ENCODE data around the gene RNF215.

RNF215 gene

DNA sequence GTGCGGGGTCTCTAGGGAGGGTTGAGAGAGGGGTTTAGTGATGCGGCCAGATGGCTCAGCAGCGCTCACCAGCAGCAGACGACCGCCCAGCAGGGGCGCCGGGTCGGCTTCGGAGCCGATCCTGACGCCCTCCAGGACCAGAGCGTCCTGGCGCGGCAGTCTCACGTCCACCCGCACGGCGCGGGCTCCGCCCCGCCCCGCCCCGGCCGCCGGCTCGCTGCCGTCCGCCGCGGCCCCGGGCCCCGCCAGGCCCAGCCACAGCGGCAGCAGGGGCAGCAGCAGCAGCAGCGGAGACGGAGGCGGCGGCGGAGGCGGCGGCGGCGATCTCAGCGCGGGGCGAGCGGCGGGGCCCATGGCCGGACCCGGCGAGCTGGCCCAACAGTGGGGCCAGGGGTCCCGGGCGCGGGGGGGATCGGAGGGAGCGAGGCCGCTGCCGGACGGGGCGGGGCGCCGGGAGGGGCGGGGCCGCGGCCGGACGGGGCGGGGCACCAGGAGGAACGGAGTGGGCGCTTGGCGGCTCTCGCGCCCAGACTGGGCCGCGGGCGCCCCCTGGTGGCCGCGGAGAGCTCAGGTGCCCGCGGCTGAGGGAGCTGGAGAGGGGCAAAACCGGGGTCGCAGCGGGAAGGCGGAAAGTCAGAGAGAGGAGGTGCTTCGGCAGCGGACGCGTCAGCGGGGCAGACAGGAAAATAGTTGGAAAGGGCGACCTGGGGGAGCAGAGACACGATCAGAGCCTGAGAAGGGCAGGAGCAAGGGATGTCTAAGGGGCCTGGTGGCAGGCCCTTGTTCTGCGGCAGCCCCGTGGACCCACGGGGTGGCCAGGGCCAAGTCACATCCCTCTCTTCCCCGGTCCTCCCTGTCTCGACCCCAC, at the start of gene RNF215:
Gene RNF215 (minus strand): TSS at position 452 of the 868 bp plus-strand sequence. CDS start 98 bp downstream, at position 354.
- Histone ChIP-seq H3K36me3 (ENCODE audit: insufficient read depth, low read length) (no peaks in the 10 kb centered on the region), H3K9ac (ENCODE audit: low read depth, low read length) (peak within 1 kb of the TSS; percentile 57), H3K9me3 (ENCODE audit: control insufficient read depth, insufficient read depth, low read length) (peaks cover 4% of the 10 kb centered on the region; the same call in 1 of the 2 replicates), H3K4me1 (ENCODE audit: insufficient read depth, low read length) (peaks cover 3% of the 10 kb centered on the region; the same call in 1 of the 2 replicates)

DNA sequence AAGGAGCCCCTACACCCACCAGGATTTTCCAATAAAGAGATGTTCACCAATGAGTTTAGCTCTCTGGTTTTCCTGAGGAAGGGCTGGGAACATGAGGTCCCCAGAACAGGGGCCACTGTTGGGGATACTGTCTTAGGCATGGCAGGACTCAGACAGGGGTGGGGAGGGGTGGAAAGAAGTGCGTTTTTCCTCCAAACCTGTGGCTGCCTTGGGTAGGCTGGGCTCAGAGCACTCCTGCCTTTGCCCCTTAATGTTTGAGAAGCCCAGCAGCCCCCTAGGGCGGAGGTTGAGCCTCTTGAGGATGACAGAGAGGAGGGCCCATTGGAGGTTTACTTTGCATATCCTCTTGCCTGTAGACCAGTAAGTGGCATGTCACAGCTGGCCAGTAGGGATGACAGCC, 49.0 kb upstream of the RNF215 start:
- no peaks in the 10 kb centered on the region for H3K36me3 ChIP-seq (ENCODE audit: insufficient read depth, low read length)
- H3K9ac ChIP-seq (ENCODE audit: low read depth, low read length) = no peak overlapping the region
- no peaks in the 10 kb centered on the region for H3K9me3 ChIP-seq (ENCODE audit: control insufficient read depth, insufficient read depth, low read length)
- H3K4me1 ChIP-seq (ENCODE audit: insufficient read depth, low read length) = peaks cover 3% of the 10 kb centered on the region; the same call in 1 of the 2 replicates

DNA sequence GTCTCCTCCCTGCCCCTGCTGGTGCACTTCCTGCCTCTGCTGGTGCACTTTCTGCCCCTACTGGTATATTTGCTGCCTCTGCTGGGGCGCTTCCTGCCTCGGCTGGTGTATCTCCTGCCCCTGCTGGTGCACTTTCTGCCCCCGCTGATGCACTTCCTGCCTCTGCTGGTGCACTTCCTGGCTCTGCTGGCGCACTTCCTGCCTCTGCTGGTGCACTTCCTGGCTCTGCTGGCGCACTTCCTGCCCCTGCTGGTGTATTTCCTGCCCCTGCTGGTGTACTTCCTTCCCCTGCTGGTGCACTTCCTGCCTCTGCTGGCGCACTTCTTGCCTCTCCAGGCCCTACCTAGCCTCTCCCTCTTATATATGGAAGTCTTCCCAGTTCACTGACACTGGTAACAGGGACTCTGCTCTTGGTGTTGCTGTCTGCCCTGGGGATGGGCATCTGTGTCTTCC, 48.5 kb upstream of the RNF215 start:
- H3K9ac ChIP-seq (ENCODE audit: low read depth, low read length) = no peak overlapping the region

DNA sequence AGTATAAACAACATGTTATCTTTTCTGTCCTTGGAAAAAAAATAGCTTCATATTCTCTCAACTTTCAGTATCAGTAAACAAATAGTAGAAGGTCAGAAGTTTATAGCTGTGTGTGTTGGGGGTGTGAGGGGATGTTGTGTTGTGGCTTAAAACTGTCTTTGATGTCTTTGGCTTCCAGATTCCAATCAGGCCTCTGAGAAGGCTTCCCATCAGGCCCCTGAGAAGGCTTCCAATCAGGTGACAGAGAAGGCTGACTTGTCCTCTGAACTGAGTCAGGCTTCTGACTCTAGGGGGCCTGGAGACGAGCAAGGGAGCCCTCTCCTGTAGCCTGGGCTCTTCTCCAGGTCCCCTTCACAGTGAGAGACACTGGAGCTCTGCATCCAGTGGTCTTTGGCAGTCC, 47.6 kb upstream of the RNF215 start:
- Histone ChIP-seq H3K9me3 (ENCODE audit: control insufficient read depth, insufficient read depth, low read length) (no peaks in the 10 kb centered on the region), H3K36me3 (ENCODE audit: insufficient read depth, low read length) (no peaks in the 10 kb centered on the region), H3K4me1 (ENCODE audit: insufficient read depth, low read length) (peaks cover 3% of the 10 kb centered on the region; the same call in 1 of the 2 replicates), H3K9ac (ENCODE audit: low read depth, low read length) (no peak overlapping the region)

More for the DNA sequence above, 48.5 kb upstream of the RNF215 start:
- no peaks in the 10 kb centered on the region for H3K9me3 ChIP-seq (ENCODE audit: control insufficient read depth, insufficient read depth, low read length)
- peaks cover 3% of the 10 kb centered on the region; the same call in 1 of the 2 replicates for H3K4me1 ChIP-seq (ENCODE audit: insufficient read depth, low read length)
- H3K36me3 ChIP-seq (ENCODE audit: insufficient read depth, low read length) = no peaks in the 10 kb centered on the region

DNA sequence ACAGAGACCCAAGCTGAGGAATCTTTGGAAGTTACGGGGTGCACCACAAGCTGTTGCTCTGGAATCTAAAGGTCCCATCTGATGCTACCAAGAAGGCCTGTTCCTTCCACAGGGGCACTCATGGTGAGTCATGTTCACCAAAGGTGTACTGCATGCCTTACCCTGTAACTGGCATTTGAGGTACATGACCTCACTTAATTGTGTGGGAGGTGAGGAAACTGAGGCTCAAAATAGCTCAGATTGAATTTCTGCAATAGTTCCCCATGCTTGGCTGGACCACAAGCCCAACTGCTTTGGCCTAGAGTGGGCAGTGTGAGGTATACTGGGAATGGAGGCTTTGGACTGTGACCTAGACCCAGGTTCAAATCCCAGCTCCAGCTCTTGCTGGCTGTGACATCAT, 46.6 kb upstream of the RNF215 start:
- H3K36me3 ChIP-seq (ENCODE audit: insufficient read depth, low read length) = no peaks in the 10 kb centered on the region
- H3K9ac ChIP-seq (ENCODE audit: low read depth, low read length) = no peak overlapping the region
- H3K4me1 ChIP-seq (ENCODE audit: insufficient read depth, low read length) = peaks cover 3% of the 10 kb centered on the region; the same call in 1 of the 2 replicates
- H3K9me3 ChIP-seq (ENCODE audit: control insufficient read depth, insufficient read depth, low read length) = no peaks in the 10 kb centered on the region

DNA sequence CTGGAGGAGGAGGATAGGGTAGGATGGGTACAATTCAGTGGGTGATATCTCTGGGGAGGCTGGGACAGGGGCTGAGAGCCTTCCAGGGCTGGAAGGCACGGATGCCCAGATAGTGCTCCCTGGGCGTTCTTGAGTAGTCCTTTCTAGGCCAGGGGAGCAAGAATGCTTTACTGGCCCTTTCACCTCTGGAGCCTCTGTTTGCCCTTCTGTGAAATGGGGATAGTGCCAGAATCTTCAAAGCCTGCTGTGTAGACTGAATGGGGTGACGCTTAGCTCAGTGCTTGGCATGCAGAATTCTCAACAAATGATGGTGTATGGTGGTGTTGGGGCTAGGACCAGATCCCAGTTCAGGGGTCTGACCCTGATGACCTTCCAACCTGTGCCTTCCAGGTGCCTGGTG, 46.0 kb upstream of the RNF215 start:
- Histone ChIP-seq H3K36me3 (ENCODE audit: insufficient read depth, low read length) (no peaks in the 10 kb centered on the region), H3K4me1 (ENCODE audit: insufficient read depth, low read length) (peaks cover 3% of the 10 kb centered on the region; the same call in 1 of the 2 replicates)

DNA sequence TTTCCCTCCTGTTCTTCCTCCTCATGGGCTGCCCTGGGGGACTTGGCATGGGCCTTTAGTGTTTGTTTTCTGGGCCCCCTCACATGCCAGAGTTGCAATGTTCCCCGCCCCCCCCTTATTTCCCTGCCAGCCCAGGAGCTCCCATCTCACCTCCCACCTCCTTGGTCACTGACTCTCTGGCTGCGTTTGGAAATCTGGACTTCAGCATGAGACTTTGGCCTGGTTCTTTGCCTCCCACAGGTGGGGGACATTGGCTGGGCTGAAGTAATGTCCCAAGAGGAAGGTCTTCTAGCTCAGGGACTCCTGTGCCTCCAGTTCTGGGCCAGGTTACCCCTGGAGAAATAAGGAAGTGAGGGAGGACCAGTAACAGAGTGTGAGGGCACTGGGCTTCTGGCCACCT, 45.3 kb upstream of the RNF215 start:
- H3K36me3 ChIP-seq (ENCODE audit: insufficient read depth, low read length) = no peaks in the 10 kb centered on the region
- H3K4me1 ChIP-seq (ENCODE audit: insufficient read depth, low read length) = peaks cover 3% of the 10 kb centered on the region; the same call in 1 of the 2 replicates
- no peak overlapping the region for H3K9ac ChIP-seq (ENCODE audit: low read depth, low read length)
- no peaks in the 10 kb centered on the region for H3K9me3 ChIP-seq (ENCODE audit: control insufficient read depth, insufficient read depth, low read length)

More for the DNA sequence above, 46.0 kb upstream of the RNF215 start:
- H3K9ac ChIP-seq (ENCODE audit: low read depth, low read length) = no peak overlapping the region
- no peaks in the 10 kb centered on the region for H3K9me3 ChIP-seq (ENCODE audit: control insufficient read depth, insufficient read depth, low read length)

DNA sequence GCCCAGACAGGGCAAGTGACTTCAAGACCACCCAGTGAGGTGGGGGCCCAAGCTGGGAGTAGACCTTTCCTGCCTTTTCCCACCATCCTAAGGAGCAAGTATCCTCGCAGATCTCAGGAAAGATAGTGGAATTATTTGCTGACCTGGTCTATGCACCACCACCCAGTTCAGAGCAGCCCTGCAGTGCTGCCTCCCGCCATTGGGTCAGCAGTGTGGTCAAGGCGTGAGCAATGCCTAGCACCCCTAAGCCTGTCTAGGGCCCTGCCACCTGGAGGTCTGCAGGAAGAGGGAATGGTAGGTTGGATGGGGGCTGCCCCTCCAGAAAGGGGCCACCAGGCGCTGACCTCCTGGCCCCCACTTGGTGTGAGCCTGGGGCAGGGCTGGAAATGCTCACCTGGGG, 44.9 kb upstream of the RNF215 start:
- Histone ChIP-seq H3K36me3 (ENCODE audit: insufficient read depth, low read length) (no peaks in the 10 kb centered on the region), H3K4me1 (ENCODE audit: insufficient read depth, low read length) (peaks cover 3% of the 10 kb centered on the region; the same call in 1 of the 2 replicates), H3K9ac (ENCODE audit: low read depth, low read length) (no peak overlapping the region), H3K9me3 (ENCODE audit: control insufficient read depth, insufficient read depth, low read length) (no peaks in the 10 kb centered on the region)

DNA sequence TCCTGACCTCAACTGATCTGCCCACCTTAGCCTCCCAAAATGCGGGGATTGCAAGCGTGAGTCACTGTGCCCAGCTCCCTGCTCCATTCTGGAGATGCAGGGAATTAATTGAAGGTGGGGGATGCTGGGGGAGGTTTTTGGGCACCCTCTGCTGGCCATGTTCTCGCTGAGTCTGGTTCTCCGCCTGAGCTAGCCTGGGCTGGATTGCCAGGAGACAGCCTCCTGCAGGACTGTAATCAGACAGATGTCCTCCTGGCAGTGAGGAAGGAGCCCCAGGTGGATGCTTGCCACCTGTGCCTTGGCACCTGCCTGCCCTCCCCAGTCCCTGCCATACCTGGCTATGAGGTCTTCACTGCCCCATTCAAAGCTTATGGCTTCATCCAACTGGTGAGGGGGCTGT, 43.7 kb upstream of the RNF215 start:
- Histone ChIP-seq H3K4me1 (ENCODE audit: insufficient read depth, low read length) (peaks cover 1% of the 10 kb centered on the region; the same call in 1 of the 2 replicates), H3K9me3 (ENCODE audit: control insufficient read depth, insufficient read depth, low read length) (no peaks in the 10 kb centered on the region), H3K9ac (ENCODE audit: low read depth, low read length) (no peak overlapping the region), H3K36me3 (ENCODE audit: insufficient read depth, low read length) (no peaks in the 10 kb centered on the region)

DNA sequence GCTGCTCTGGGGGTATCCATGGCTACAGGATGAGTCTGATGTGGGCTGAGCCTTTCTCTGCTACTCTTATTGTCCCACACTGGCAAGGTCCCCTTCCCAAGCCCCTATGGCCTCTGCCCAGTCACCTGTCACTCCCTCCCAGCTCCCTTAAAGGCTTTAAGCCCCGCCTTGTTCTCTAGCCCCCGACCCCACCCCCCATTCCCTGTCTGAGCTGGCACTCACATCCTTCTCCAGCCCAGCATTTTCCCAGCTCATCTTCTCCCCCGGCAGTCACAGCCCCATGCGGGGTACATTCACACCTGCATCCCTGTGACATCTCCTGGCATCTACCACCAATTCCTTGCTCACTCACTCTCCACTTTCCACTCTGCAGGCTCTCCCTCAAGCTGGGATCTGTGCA, 42.7 kb upstream of the RNF215 start:
- H3K36me3 ChIP-seq (ENCODE audit: insufficient read depth, low read length) = no peaks in the 10 kb centered on the region

DNA sequence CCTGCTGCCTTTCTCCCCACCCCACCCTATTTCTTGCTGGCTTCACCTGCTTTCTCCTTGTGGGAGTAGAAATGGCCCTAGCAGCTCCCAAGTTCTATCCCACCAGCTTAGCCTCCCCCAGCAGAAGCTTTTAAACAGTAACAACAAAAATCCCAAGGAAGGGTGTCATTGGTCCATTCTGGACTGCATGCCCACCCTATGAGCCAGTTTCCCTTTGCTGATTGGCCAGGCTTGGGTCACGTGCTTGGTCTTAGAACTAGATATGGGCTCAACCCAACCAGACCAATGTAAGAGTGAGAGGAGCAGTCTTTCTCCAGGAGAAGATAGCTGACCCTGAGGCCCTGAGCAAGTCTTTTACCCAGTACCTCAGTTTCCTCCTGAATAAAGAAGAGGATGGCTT, 40.7 kb upstream of the RNF215 start:
- no peaks in the 10 kb centered on the region; the same call in 1 of the 2 replicates for H3K4me1 ChIP-seq (ENCODE audit: insufficient read depth, low read length)
- H3K36me3 ChIP-seq (ENCODE audit: insufficient read depth, low read length) = no peaks in the 10 kb centered on the region
- no peak overlapping the region for H3K9ac ChIP-seq (ENCODE audit: low read depth, low read length)
- no peaks in the 10 kb centered on the region for H3K9me3 ChIP-seq (ENCODE audit: control insufficient read depth, insufficient read depth, low read length)

More for the DNA sequence above, 42.7 kb upstream of the RNF215 start:
- H3K9ac ChIP-seq (ENCODE audit: low read depth, low read length) = no peak overlapping the region
- H3K9me3 ChIP-seq (ENCODE audit: control insufficient read depth, insufficient read depth, low read length) = no peaks in the 10 kb centered on the region
- H3K4me1 ChIP-seq (ENCODE audit: insufficient read depth, low read length) = no peaks in the 10 kb centered on the region; the same call in 1 of the 2 replicates

DNA sequence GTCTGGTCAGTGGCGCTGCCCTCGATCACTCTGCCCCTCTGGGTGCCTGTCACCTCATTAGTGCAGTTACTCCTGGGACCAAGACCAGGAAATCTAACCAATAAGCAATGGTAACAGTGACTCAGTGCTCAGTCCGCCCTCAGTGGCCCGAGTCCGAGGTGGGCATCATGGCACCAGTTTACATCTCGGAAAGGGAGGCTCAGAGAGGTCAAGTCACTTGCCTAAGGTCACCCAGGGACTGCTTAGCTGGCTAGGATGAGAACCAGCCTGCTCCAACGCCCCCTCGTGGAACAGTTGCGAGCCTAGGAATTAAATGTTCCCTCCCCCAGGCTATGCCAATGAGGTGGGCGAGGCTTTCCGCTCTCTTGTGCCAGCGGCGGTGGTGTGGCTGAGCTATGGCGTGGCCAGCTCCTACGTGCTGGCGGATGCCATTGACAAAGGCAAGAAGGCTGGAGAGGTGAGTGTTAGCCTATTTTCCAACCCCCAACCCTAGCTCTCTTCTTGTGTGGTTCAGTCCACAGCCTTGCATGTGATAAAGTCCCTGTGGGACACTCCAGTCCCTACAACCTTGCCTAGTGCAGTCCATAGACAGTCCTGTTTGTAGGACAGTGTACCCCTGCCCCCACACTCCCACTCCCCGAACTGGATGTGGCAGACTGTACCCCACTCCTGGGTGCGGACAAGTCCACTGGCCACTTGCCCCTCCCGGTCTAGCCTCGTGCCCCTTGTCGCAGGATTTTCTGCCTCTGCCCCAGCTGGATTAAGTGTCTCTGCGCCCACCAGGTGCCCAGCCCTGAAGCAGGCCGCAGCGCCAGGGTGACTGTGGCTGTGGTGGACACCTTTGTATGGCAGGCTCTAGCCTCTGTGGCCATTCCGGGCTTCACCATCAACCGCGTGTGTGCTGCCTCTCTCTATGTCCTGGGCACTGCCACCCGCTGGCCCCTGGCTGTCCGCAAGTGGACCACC, 39.5 kb upstream of the RNF215 start:
- Histone ChIP-seq H3K36me3 (ENCODE audit: insufficient read depth, low read length) (no peaks in the 10 kb centered on the region), H3K9me3 (ENCODE audit: control insufficient read depth, insufficient read depth, low read length) (no peaks in the 10 kb centered on the region), H3K4me1 (ENCODE audit: insufficient read depth, low read length) (peaks cover 11% of the 10 kb centered on the region), H3K9ac (ENCODE audit: low read depth, low read length) (peak overlapping the region; percentile 57; the same call in 1 of the 2 replicates)

DNA sequence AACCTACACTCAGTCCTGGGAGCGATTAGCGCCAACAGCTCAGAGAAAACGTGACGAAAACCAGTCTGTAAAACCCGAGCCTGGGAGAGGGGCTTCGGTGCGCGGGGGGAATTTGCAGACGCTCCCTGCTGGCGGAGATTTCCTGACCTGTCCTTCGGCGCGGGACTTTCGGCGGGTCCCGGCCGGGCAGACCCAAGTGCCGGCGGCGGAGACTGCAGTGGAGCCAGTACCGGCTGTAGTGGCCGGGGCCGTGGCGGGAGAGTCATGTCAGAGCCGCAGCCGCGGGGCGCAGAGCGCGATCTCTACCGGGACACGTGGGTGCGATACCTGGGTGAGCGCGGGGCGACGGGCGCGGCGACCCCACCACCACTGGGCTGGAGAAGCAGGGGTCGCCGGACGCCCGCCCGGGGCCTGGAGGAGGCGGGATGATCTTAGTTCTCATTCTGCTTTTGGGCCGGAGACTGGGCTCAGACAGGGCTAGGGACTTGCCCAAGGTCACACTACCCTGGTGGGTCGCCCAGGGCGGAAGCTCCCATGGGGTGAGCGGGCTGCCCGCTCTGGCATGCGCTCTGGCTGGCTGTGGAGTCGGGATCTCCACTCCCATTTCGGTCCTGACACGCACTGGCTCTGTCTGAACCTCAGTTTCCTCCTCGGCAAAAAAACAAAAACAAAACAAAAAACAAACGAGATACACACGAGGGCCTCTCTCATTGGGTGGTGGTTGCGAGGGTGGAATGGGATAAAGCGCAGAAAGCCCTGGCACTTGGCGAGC, 38.6 kb upstream of the RNF215 start, which contains the start of gene MTFP1:
Gene MTFP1 (plus strand): TSS at position 153 of the 772 bp plus-strand sequence. CDS start 112 bp downstream, at position 265.
- peaks cover 13% of the 10 kb centered on the region for H3K4me1 ChIP-seq (ENCODE audit: insufficient read depth, low read length)
- no peaks in the 10 kb centered on the region for H3K9me3 ChIP-seq (ENCODE audit: control insufficient read depth, insufficient read depth, low read length)
- peak within 1 kb of the TSS; percentile 57 for H3K9ac ChIP-seq (ENCODE audit: low read depth, low read length)
- no peaks in the 10 kb centered on the region for H3K36me3 ChIP-seq (ENCODE audit: insufficient read depth, low read length)

Data from ES-I3 (cell line).